Endothelial cell (in vitro differentiated cells): ENCODE measurements around the gene CRY1. TPM values are rescaled to one million over a fixed set of nuclear protein-coding genes. Genes with fewer than 3 reads are reported as not detected.

Experiments used
- DNase-seq: peaks from one replicate; pipeline ENCODE4 v3.0.0; 2021; ENCODE audit warnings: low spot score
- H3K27ac Mint-ChIP-seq: one replicate; pipeline ENCODE4 v1.8.0; 2021; ENCODE audit warnings: mixed read lengths, inconsistent platforms; ENCODE audit not compliant: unreplicated experiment
- H3K27me3 Mint-ChIP-seq: one replicate; pipeline ENCODE4 v1.8.0; 2021; ENCODE audit warnings: mild to moderate bottlenecking, moderate library complexity, mixed read lengths, inconsistent platforms; ENCODE audit not compliant: unreplicated experiment
- H3K36me3 Mint-ChIP-seq: one replicate; pipeline ENCODE4 v1.8.0; 2021; ENCODE audit warnings: mild to moderate bottlenecking, low read depth, mixed read lengths, inconsistent platforms; ENCODE audit not compliant: unreplicated experiment
- H3K4me1 Mint-ChIP-seq: one replicate; pipeline ENCODE4 v1.8.0; 2021; ENCODE audit warnings: mild to moderate bottlenecking, mixed read lengths, inconsistent platforms; ENCODE audit not compliant: unreplicated experiment
- H3K4me3 Mint-ChIP-seq: one replicate; pipeline ENCODE4 v1.8.0; 2021; ENCODE audit warnings: mild to moderate bottlenecking, mixed read lengths, inconsistent platforms; ENCODE audit not compliant: unreplicated experiment
- H3K9me3 Mint-ChIP-seq: one replicate; pipeline ENCODE4 v1.8.0; 2021; ENCODE audit warnings: mixed read lengths, inconsistent platforms; ENCODE audit not compliant: unreplicated experiment
- CTCF ChIP-seq: fragments of 200-600 bp; sonication (generic); IDR thresholded peaks from one replicate; pipeline ENCODE4 v1.5.0; 2021; ENCODE audit warnings: antibody characterized with exemption; ENCODE audit not compliant: unreplicated experiment
- total RNA-seq: library from RNA; stranded (reverse); fragmentation: NEBNext Ultra II Directional; extraction: Animal tissue kit (Norgen Biotek cat#: 25700); gene quantifications from one replicate; pipeline ENCODE4 v1.2.1, GENCODE V29; 2021; ENCODE audit not compliant: unreplicated experiment

The CRY1 gene
- total RNA-seq, 1 donor from 2014 or later, result 38.3 TPM

DNA sequence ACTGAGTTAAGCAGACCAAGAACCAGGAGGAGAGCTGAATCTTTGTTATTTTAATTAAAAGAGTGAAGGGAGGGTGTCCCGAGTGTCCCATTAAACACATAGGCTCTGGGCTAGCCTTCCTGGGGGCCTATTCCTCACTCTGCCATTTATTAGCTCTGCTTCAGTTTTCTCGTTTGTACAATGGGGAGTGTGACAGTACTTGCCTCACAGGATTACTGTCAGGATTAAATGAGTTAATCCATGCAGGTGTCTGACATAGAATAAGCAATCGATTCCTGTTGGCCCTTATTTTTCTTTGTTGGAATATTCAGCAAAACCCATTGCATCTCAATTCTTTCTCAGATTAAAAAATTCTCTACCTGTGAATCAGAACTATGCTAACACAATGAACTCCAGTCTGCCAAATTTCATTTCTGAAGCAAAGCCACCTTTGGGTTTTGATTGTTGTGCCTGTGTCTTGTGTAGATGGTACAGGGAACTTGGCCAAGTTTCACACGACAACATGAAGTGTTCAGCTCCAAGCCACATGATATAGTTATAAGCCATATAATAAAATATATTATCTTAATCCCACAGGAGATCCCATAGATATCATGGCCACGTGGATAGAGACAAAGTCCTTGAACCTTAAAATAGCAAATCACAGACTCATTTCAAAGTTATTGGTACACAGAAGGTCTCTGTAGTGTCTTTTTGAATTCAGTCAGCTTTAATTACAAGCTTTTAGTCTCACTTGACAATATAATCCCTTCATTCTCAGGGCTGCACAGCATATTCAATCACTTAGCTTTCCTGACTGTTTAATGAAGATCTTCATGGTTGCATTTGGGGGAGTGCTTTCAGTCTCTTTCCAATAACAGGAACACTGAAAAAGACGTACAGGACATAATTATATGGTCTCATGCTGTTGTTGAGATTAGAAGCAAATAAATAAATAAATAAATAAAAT, 34.4 kb upstream of the CRY1 start:
- Mint-ChIP-seq H3K27ac (no peak overlapping the region), H3K4me1 (no peaks in the 10 kb centered on the region), H3K36me3 (no peaks in the 10 kb centered on the region), H3K27me3 (peaks cover 2% of the 10 kb centered on the region), H3K9me3 (no peaks in the 10 kb centered on the region), H3K4me3 (no peak overlapping the region)
- DNase-seq, result no peak
- no peak for TF ChIP-seq CTCF

GRCh38 chr12:107126796-107127481, 33.6 kb upstream of the CRY1 start:
- no peak overlapping the region for H3K27ac Mint-ChIP-seq
- no peak for DNase-seq
- H3K4me3 Mint-ChIP-seq, result no peak overlapping the region
- peaks cover 1% of the 10 kb centered on the region for H3K27me3 Mint-ChIP-seq
- no peak for TF ChIP-seq CTCF
- no peaks in the 10 kb centered on the region for H3K4me1 Mint-ChIP-seq
- no peaks in the 10 kb centered on the region for H3K36me3 Mint-ChIP-seq
- no peaks in the 10 kb centered on the region for H3K9me3 Mint-ChIP-seq

DNA sequence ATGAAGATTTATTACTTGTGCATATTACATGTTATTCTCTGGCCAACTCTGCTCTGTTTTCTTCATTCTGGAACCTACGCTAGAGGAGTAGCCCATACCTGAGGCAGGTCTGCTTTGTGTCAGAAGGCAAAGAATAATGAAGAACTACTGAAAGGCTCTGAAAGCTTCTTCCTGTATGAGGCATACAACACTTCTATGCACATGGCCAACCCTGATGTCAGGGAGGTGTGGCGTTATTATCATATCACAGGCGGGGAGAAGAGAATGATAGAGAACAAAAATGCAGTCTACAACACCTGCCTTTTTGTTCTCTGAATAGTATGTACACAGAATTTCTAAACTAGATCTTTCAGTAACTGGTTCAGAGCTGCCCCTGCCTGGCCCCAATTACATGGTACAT, 32.5 kb upstream of the CRY1 start:
- H3K27ac Mint-ChIP-seq, result no peak overlapping the region
- no peaks in the 10 kb centered on the region for H3K9me3 Mint-ChIP-seq
- peaks cover 1% of the 10 kb centered on the region for H3K27me3 Mint-ChIP-seq
- DNase-seq, result no peak
- no peak for TF ChIP-seq CTCF
- H3K36me3 Mint-ChIP-seq, result no peaks in the 10 kb centered on the region
- no peaks in the 10 kb centered on the region for H3K4me1 Mint-ChIP-seq
- no peak overlapping the region for H3K4me3 Mint-ChIP-seq

GRCh38 chr12:107122452-107122958, 29.2 kb upstream of the CRY1 start:
- peaks cover 1% of the 10 kb centered on the region for H3K27me3 Mint-ChIP-seq
- H3K4me1 Mint-ChIP-seq, result no peaks in the 10 kb centered on the region
- no peaks in the 10 kb centered on the region for H3K36me3 Mint-ChIP-seq
- H3K27ac Mint-ChIP-seq, result no peak overlapping the region
- no peak for DNase-seq
- no peaks in the 10 kb centered on the region for H3K9me3 Mint-ChIP-seq
- H3K4me3 Mint-ChIP-seq, result no peak overlapping the region
- no peak for TF ChIP-seq CTCF
